Choroid plexus epithelial cell (primary cell): Measurements from ENCODE around the gene ITGA2.

Experiments used
- DNase-seq: peaks from one replicate; pipeline ENCODE4 v3.0.0-alpha.2; 2010; ENCODE audit warnings: low read depth
- H3K4me3 ChIP-seq: 2 replicates; pipeline ENCODE4 v1.5.1; 2011; ENCODE audit warnings: low read depth, mild to moderate bottlenecking, control low read depth, low read length, moderate library complexity
- CTCF ChIP-seq: conservative IDR thresholded peaks from 2 replicates; pipeline ENCODE4 v1.5.1; 2011; ENCODE audit warnings: low read depth, mild to moderate bottlenecking, control low read depth, inconsistent platforms, low read length, moderate library complexity

The ITGA2 gene

GRCh38 chr5:53089481-53089991 is 100.4 kb downstream of the ITGA2 start:
- DNase-seq: peak; percentile 86
- H3K4me3 ChIP-seq: no peak overlapping the region
- TF ChIP-seq CTCF: no peak

GRCh38 chr5:53090229-53090628 is 101.1 kb downstream of the ITGA2 start:
- no peak for DNase-seq
- H3K4me3 ChIP-seq: no peak overlapping the region
- TF ChIP-seq CTCF: no peak

- peak; percentile 80 for DNase-seq
- no peak overlapping the region for H3K4me3 ChIP-seq
- peak; percentile 45 for TF ChIP-seq CTCF
These were observed 102.1 kb downstream of the ITGA2 start for GRCh38 chr5:53091289-53091688.

GRCh38 chr5:53092242-53092641 is 103.1 kb downstream of the ITGA2 start:
- TF ChIP-seq CTCF: no peak
- H3K4me3 ChIP-seq: no peak overlapping the region
- no peak for DNase-seq

- DNase-seq: no peak
- TF ChIP-seq CTCF: no peak
- H3K4me3 ChIP-seq: no peak overlapping the region
These were observed 106.1 kb downstream of the ITGA2 start for GRCh38 chr5:53095217-53095616.

GRCh38 chr5:53095931-53096525 is 106.9 kb downstream of the ITGA2 start:
- DNase-seq: peak; percentile 87
- H3K4me3 ChIP-seq: no peak overlapping the region
- TF ChIP-seq CTCF: peak; percentile 83

GRCh38 chr5:53099546-53099945 is 110.4 kb downstream of the ITGA2 start:
- DNase-seq: peak; percentile 12
- TF ChIP-seq CTCF: no peak
- H3K4me3 ChIP-seq: no peak overlapping the region
